Endothelial cell (in vitro differentiated cells): Measurements from ENCODE around the gene CACNA2D4. TPM values are rescaled to one million over a fixed set of nuclear protein-coding genes. Genes with fewer than 3 reads are reported as not detected.

Source experiments
- DNase-seq: peaks from one replicate; pipeline ENCODE4 v3.0.0; 2021; ENCODE audit warnings: low spot score
- H3K27ac Mint-ChIP-seq: one replicate; pipeline ENCODE4 v1.8.0; 2021; ENCODE audit warnings: mixed read lengths, inconsistent platforms; ENCODE audit not compliant: unreplicated experiment
- H3K27me3 Mint-ChIP-seq: one replicate; pipeline ENCODE4 v1.8.0; 2021; ENCODE audit warnings: mild to moderate bottlenecking, moderate library complexity, mixed read lengths, inconsistent platforms; ENCODE audit not compliant: unreplicated experiment
- H3K36me3 Mint-ChIP-seq: one replicate; pipeline ENCODE4 v1.8.0; 2021; ENCODE audit warnings: mild to moderate bottlenecking, low read depth, mixed read lengths, inconsistent platforms; ENCODE audit not compliant: unreplicated experiment
- H3K4me1 Mint-ChIP-seq: one replicate; pipeline ENCODE4 v1.8.0; 2021; ENCODE audit warnings: mild to moderate bottlenecking, mixed read lengths, inconsistent platforms; ENCODE audit not compliant: unreplicated experiment
- H3K4me3 Mint-ChIP-seq: one replicate; pipeline ENCODE4 v1.8.0; 2021; ENCODE audit warnings: mild to moderate bottlenecking, mixed read lengths, inconsistent platforms; ENCODE audit not compliant: unreplicated experiment
- H3K9me3 Mint-ChIP-seq: one replicate; pipeline ENCODE4 v1.8.0; 2021; ENCODE audit warnings: mixed read lengths, inconsistent platforms; ENCODE audit not compliant: unreplicated experiment
- CTCF ChIP-seq: fragments of 200-600 bp; sonication (generic); IDR thresholded peaks from one replicate; pipeline ENCODE4 v1.5.0; 2021; ENCODE audit warnings: antibody characterized with exemption; ENCODE audit not compliant: unreplicated experiment
- total RNA-seq: library from RNA; stranded (reverse); fragmentation: NEBNext Ultra II Directional; extraction: Animal tissue kit (Norgen Biotek cat#: 25700); gene quantifications from one replicate; pipeline ENCODE4 v1.2.1, GENCODE V29; 2021; ENCODE audit not compliant: unreplicated experiment

Gene CACNA2D4
- total RNA-seq, 1 donor from 2014 or later = 0.28 TPM

- TF ChIP-seq CTCF = no peak
- H3K9me3 Mint-ChIP-seq = no peaks in the 10 kb centered on the region
- no peaks in the 10 kb centered on the region for H3K27me3 Mint-ChIP-seq
- H3K4me3 Mint-ChIP-seq = no peak overlapping the region
- H3K27ac Mint-ChIP-seq = no peak overlapping the region
- no peaks in the 10 kb centered on the region for H3K4me1 Mint-ChIP-seq
- no peak for DNase-seq
- H3K36me3 Mint-ChIP-seq = peaks cover 8% of the 10 kb centered on the region
Measured at GRCh38 chr12:1758376-1758775, 160.1 kb downstream of the CACNA2D4 start.

GRCh38 chr12:1750300-1750699 lies 168.2 kb downstream of the CACNA2D4 start:
- H3K4me3 Mint-ChIP-seq = no peak overlapping the region
- no peak overlapping the region for H3K27ac Mint-ChIP-seq

GRCh38 chr12:1749019-1749418 lies 169.4 kb downstream of the CACNA2D4 start:
- H3K9me3 Mint-ChIP-seq = no peaks in the 10 kb centered on the region
- no peak overlapping the region for H3K27ac Mint-ChIP-seq
- no peak for DNase-seq
- H3K27me3 Mint-ChIP-seq = no peaks in the 10 kb centered on the region
- no peak for TF ChIP-seq CTCF
- peaks cover 17% of the 10 kb centered on the region for H3K36me3 Mint-ChIP-seq
- H3K4me1 Mint-ChIP-seq = peaks cover 4% of the 10 kb centered on the region
- no peak overlapping the region for H3K4me3 Mint-ChIP-seq

More at GRCh38 chr12:1750300-1750699, 168.2 kb downstream of the CACNA2D4 start:
- Mint-ChIP-seq H3K9me3 (no peaks in the 10 kb centered on the region), H3K27me3 (no peaks in the 10 kb centered on the region), H3K4me1 (peaks cover 4% of the 10 kb centered on the region), H3K36me3 (peaks cover 20% of the 10 kb centered on the region)
- no peak for TF ChIP-seq CTCF
- no peak for DNase-seq

GRCh38 chr12:1747609-1748008 lies 170.8 kb downstream of the CACNA2D4 start:
- Mint-ChIP-seq H3K36me3 (peaks cover 17% of the 10 kb centered on the region), H3K4me3 (no peak overlapping the region), H3K4me1 (peaks cover 4% of the 10 kb centered on the region), H3K27ac (no peak overlapping the region), H3K27me3 (no peaks in the 10 kb centered on the region), H3K9me3 (no peaks in the 10 kb centered on the region)
- no peak for DNase-seq
- no peak for TF ChIP-seq CTCF

- DNase-seq = no peak
- Mint-ChIP-seq H3K9me3 (no peaks in the 10 kb centered on the region), H3K27ac (no peak overlapping the region), H3K4me1 (peaks cover 16% of the 10 kb centered on the region), H3K27me3 (no peaks in the 10 kb centered on the region), H3K36me3 (peaks cover 17% of the 10 kb centered on the region), H3K4me3 (no peak overlapping the region)
- TF ChIP-seq CTCF = no peak
Measured at GRCh38 chr12:1744932-1745331, 173.5 kb downstream of the CACNA2D4 start.

Other genes starting within 250 kb of the CACNA2D4 start
- gene ADIPOR2, start 227.6 kb downstream of the CACNA2D4 start, total RNA-seq = 41.8 TPM
- not detected for gene LRTM2, start 98.1 kb downstream of the CACNA2D4 start, total RNA-seq
- gene DCP1B, start 85.8 kb upstream of the CACNA2D4 start, total RNA-seq = 13.6 TPM
- 11.1 TPM for gene CACNA1C, start 134.3 kb upstream of the CACNA2D4 start, total RNA-seq